CD14-positive monocyte (primary cell): ENCODE measurements around the gene MCU. TPM values are rescaled to one million over a fixed set of nuclear protein-coding genes. Genes with fewer than 3 reads are reported as not detected.
"Not testable (repeated sequence)": the region's sequence is repeated elsewhere in the genome, so short reads cannot be mapped to it uniquely, and the experiment has no call there.

Experiments used
- DNase-seq, 3 donors: peaks; one replicate each; pipeline ENCODE4 v3.0.0-alpha.2; 2011 to 2022
- H2AFZ ChIP-seq: 2 replicates; pipeline ENCODE4 v1.6.0; 2012; ENCODE audit warnings: mild to moderate bottlenecking, low read depth, low read length, inconsistent platforms; ENCODE audit not compliant: insufficient read depth, poor library complexity, severe bottlenecking
- H3K27ac ChIP-seq, 2 donors: 1 replicate in 1 of 2; 2 replicates in 1 of 2; pipeline ENCODE4 v1.5.1; 2012 to 2013; ENCODE audit warnings: low read length in 2 of 2, control low read depth in 1 of 2, inconsistent platforms in 1 of 2, low read depth in 1 of 2, mild to moderate bottlenecking in 1 of 2
- H3K27me3 ChIP-seq, 2 donors: one replicate each; pipeline versions ENCODE4 v1.6.0 to v1.6.1; 2011 to 2013; ENCODE audit warnings: low read length in 2 of 2; ENCODE audit not compliant: control insufficient read depth in 2 of 2, insufficient read depth in 2 of 2
- H3K36me3 ChIP-seq, 2 donors: replicated peaks in 1 of 2; 1 replicate in 1 of 2; 2 replicates in 1 of 2; pipeline versions ENCODE4 v1.5.1 to v1.6.1; 2012 to 2013; ENCODE audit warnings: low read length in 2 of 2, control low read depth in 1 of 2, inconsistent platforms in 1 of 2, mild to moderate bottlenecking in 1 of 2; ENCODE audit not compliant: insufficient read depth in 2 of 2, control insufficient read depth in 1 of 2
- H3K4me1 ChIP-seq, 2 donors: 1 replicate in 1 of 2; 2 replicates in 1 of 2; pipeline versions ENCODE4 v1.5.1 to v1.6.1; 2012 to 2013; ENCODE audit warnings: low read length in 2 of 2, control low read depth in 1 of 2, inconsistent platforms in 1 of 2, mild to moderate bottlenecking in 1 of 2, moderate library complexity in 1 of 2; ENCODE audit not compliant: insufficient read depth in 2 of 2, control insufficient read depth in 1 of 2
- H3K4me2 ChIP-seq: replicated peaks from 2 replicates; pipeline ENCODE3; 2012; ENCODE audit warnings: low read length, moderate library complexity, mild to moderate bottlenecking; ENCODE audit not compliant: poor library complexity, severe bottlenecking; ENCODE audit errors: extremely low read depth
- H3K4me3 ChIP-seq, 3 experiments: fragments of 200-600 bp in 1 of 3; sonication (generic) in 1 of 3; replicated peaks in 1 of 3; 1 replicate in 2 of 3; 2 replicates in 1 of 3; pipeline ENCODE4 v1.5.1; 2011 to 2013; ENCODE audit warnings: low read length in 3 of 3, mild to moderate bottlenecking in 3 of 3, control low read depth in 2 of 3, low read depth in 2 of 3, inconsistent platforms in 1 of 3, moderate library complexity in 1 of 3
- H3K79me2 ChIP-seq: 2 replicates; pipeline ENCODE4 v1.6.0; 2012; ENCODE audit warnings: mild to moderate bottlenecking, control low read depth, inconsistent platforms, low read length, moderate library complexity; ENCODE audit not compliant: insufficient read depth
- H3K9ac ChIP-seq: 2 replicates; pipeline ENCODE4 v1.6.0; 2017; ENCODE audit warnings: low read length, mild to moderate bottlenecking; ENCODE audit not compliant: insufficient read depth, poor library complexity, severe bottlenecking
- H3K9me3 ChIP-seq, 2 donors: replicated peaks in 1 of 2; 1 replicate in 1 of 2; 2 replicates in 1 of 2; pipeline versions ENCODE4 v1.5.1 to v1.6.1; 2012 to 2013; ENCODE audit warnings: low read length in 2 of 2, control low read depth in 1 of 2; ENCODE audit not compliant: control insufficient read depth in 1 of 2, insufficient read depth in 1 of 2
- H4K20me1 ChIP-seq: 2 replicates; pipeline ENCODE4 v1.6.0; 2012; ENCODE audit warnings: mild to moderate bottlenecking, low read length, control low read depth, moderate library complexity; ENCODE audit not compliant: insufficient read depth
- H3K27ac Mint-ChIP-seq, 7 donors: one replicate each; pipeline ENCODE4 v1.8.0; 2020; ENCODE audit warnings: mild to moderate bottlenecking in 7 of 7, mixed read lengths in 7 of 7, moderate library complexity in 6 of 7, inconsistent platforms in 2 of 7
- H3K27me3 Mint-ChIP-seq, 3 donors: one replicate each; pipeline ENCODE4 v1.8.0; 2021 to 2022; ENCODE audit warnings: low read depth in 3 of 3, mild to moderate bottlenecking in 3 of 3, mixed read lengths in 3 of 3, moderate library complexity in 3 of 3, inconsistent platforms in 1 of 3
- H3K36me3 Mint-ChIP-seq, 2 donors: one replicate each; pipeline ENCODE4 v1.8.0; 2020; ENCODE audit warnings: mixed read lengths in 2 of 2, inconsistent platforms in 1 of 2, mild to moderate bottlenecking in 1 of 2
- H3K4me1 Mint-ChIP-seq: one replicate; pipeline ENCODE4 v1.8.0; 2020; ENCODE audit warnings: mild to moderate bottlenecking, mixed read lengths
- H3K4me3 Mint-ChIP-seq, 2 donors: one replicate each; pipeline ENCODE4 v1.8.0; 2020; ENCODE audit warnings: mild to moderate bottlenecking in 2 of 2, mixed read lengths in 2 of 2, moderate library complexity in 1 of 2
- H3K9me3 Mint-ChIP-seq, 7 donors: one replicate each; pipeline ENCODE4 v1.8.0; 2020 to 2022; ENCODE audit warnings: mixed read lengths in 7 of 7, mild to moderate bottlenecking in 6 of 7, moderate library complexity in 6 of 7, inconsistent platforms in 2 of 7
- CTCF ChIP-seq: fragments of 200-600 bp; IDR thresholded peaks from one replicate; pipeline ENCODE4 v1.8.0; 2022; ENCODE audit warnings: antibody characterized with exemption, mild to moderate bottlenecking
- WGBS: methylation state at CpG from one replicate; pipeline ENCODE4 v1.1.5; 2013; ENCODE audit warnings: missing lambda C conversion rate; ENCODE audit not compliant: insufficient coverage; 5-methylcytosine and 5-hydroxymethylcytosine counted together
- intact Hi-C, 2 donors: fragments of 100-400 bp; cut with micrococcal nuclease; formaldehyde crosslinking; loops; one replicate each; pipeline versions ENCODE4 v1.15.0 to v1.15.1; 2023
- polyA plus RNA-seq, 3 donors: library from polyadenylated mRNA; depleted of rRNA in 1 of 3; unstranded in 2 of 3; stranded (reverse) in 1 of 3; fragments of 300-500 nt in 2 of 3; fragments of >200 nt in 1 of 3; fragmentation: Illumina TruSeq in 2 of 3; gene quantifications; 1 replicate in 2 of 3; 2 replicates in 1 of 3; pipeline ENCODE4 v1.2.3, GENCODE V29; 2012 to 2021

MCU gene
- polyA plus RNA-seq, 3 donors = 11.7 to 23.1 (median 16.5) TPM

GRCh38 chr10:72736176-72736827 lies 44.4 kb downstream of the MCU start:
- Histone ChIP-seq H3K79me2 (peaks cover 62% of the 10 kb centered on the region), H3K9me3 (no peaks in the 10 kb centered on the region), H3K27me3 (no peaks in the 10 kb centered on the region), H4K20me1 (peaks cover 49% of the 10 kb centered on the region), H3K4me3 (no peak overlapping the region), H3K27ac (no peak overlapping the region), H3K9ac (no peak overlapping the region), H3K36me3 (no peaks in the 10 kb centered on the region), H2AFZ (no peak overlapping the region), H3K4me2 (no peak overlapping the region), H3K4me1 (peaks cover 15 to 18% of the 10 kb centered on the region in 2 donors)
- H3K4me1 Mint-ChIP-seq = peaks cover 29% of the 10 kb centered on the region
- H3K9me3 Mint-ChIP-seq = peaks cover 0 to 2% (median 0%) of the 10 kb centered on the region in 7 donors
- no peaks in the 10 kb centered on the region for H3K27me3 Mint-ChIP-seq
- no peak for TF ChIP-seq CTCF
- H3K36me3 Mint-ChIP-seq = peaks cover 0 to 2% of the 10 kb centered on the region in 2 donors
- WGBS = no CpG with 5 or more reads among the region's 1 CpG
- no peak for DNase-seq
- peak overlapping the region in 1 of 7 donors; percentile 25 for H3K27ac Mint-ChIP-seq
- H3K4me3 Mint-ChIP-seq = no peak overlapping the region
- intact Hi-C loops = no loop called here

- Mint-ChIP-seq H3K4me1 (peaks cover 29% of the 10 kb centered on the region), H3K27me3 (no peaks in the 10 kb centered on the region), H3K9me3 (peaks cover 0 to 2% (median 0%) of the 10 kb centered on the region in 7 donors), H3K27ac (no peak overlapping the region), H3K4me3 (no peak overlapping the region), H3K36me3 (peaks cover 3% of the 10 kb centered on the region in 2 donors)
- no peak overlapping the region for H3K9ac ChIP-seq
- no peak overlapping the region for H3K4me2 ChIP-seq
- no peaks in the 10 kb centered on the region for H3K36me3 ChIP-seq
- no peaks in the 10 kb centered on the region for H3K27me3 ChIP-seq
- 100% methylated on average over 2 of the region's 4 CpGs for WGBS
- no peak for TF ChIP-seq CTCF
- intact Hi-C loops = no loop called here
- H4K20me1 ChIP-seq = peaks cover 49% of the 10 kb centered on the region
- peaks cover 15 to 18% of the 10 kb centered on the region in 2 donors for H3K4me1 ChIP-seq
- H3K27ac ChIP-seq = no peak overlapping the region
- H2AFZ ChIP-seq = no peak overlapping the region
- H3K79me2 ChIP-seq = peaks cover 63% of the 10 kb centered on the region
- DNase-seq = no peak
- H3K4me3 ChIP-seq = no peak overlapping the region
- H3K9me3 ChIP-seq = no peaks in the 10 kb centered on the region
Observed at GRCh38 chr10:72736828-72737220, 44.9 kb downstream of the MCU start.

- WGBS = 100% methylated on average over 1 of the region's 6 CpGs
- not testable (repeated sequence) for H3K27ac Mint-ChIP-seq, H3K9me3 ChIP-seq
Observed at GRCh38 chr10:72737357-72737756, 45.4 kb downstream of the MCU start.

More at GRCh38 chr10:72737357-72737756, 45.4 kb downstream of the MCU start:
- H3K36me3 Mint-ChIP-seq, H3K36me3 ChIP-seq, intact Hi-C loops, H3K27me3 Mint-ChIP-seq, H3K4me2 ChIP-seq, H3K9me3 Mint-ChIP-seq, H3K27ac ChIP-seq, H3K4me3 ChIP-seq, H3K27me3 ChIP-seq, DNase-seq, H3K4me3 Mint-ChIP-seq, H2AFZ ChIP-seq, H3K9ac ChIP-seq: not testable (repeated sequence)
- Histone ChIP-seq H3K79me2 (peaks cover 64% of the 10 kb centered on the region), H3K4me1 (peaks cover 15 to 18% of the 10 kb centered on the region in 2 donors), H4K20me1 (peaks cover 46% of the 10 kb centered on the region)
- H3K4me1 Mint-ChIP-seq = peaks cover 29% of the 10 kb centered on the region
